ENCODE data around the gene ACE. TPM values are rescaled to one million over a fixed set of nuclear protein-coding genes. Genes with fewer than 3 reads are reported as not detected.

ACE gene
- total and polyA plus RNA-seq, 10 donors, result 0.61 to 17.3 (median 8.2) TPM

DNA sequence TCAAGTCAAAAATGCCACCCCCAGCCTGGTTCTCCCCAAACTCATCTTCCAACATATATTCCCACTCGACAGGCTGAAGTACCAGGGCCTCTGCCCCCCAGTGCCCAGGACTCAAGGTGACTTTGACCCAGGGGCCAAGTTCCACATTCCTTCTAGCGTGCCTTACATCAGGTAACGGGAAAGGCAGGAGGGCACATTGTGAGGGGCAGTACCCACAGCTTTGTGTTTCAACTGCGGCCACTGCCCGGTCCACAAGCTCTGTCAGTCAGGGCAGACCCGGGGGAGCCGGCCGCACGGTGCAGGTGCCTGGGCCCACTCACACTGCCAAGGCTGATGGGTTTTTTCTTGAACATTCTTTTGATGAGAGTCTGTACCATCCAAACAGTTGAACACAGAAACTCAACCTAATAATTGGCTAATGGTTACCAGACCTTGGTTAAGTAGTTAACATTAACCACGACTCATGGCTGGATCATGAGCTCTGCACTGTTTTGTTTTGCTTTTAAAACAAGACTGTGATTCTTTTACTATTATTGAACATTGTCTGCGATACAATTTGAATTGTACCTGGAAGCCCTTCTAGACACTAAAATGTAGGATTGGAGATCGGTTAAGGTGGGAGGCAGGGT, 17.6 kb downstream of the ACE start:
- no peak for DNase-seq
- no peaks in the 10 kb centered on the region for H3K9me3 ChIP-seq
- intact Hi-C loops (cut with DNase I; ENCODE audit: low total_unique reads), result no loop called here

DNA sequence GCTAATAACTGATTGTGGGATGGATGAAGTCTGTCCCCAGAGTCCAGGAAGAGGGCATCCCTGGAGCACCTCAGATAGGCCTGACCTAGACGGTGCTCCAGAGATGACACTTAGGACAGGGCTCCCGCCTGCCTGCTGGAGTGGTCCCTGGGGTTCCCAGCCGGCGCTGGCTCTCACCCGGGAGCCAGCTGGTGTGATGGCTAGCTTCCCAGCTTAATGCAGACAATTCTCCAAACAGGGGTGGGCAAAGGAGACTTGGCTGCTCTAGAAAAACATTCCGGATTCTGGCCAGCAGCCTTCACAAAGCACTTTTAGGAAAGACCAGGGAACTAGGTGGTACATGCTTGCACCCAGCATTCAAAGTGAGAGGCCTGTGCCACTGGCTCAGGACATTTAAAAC, 18.6 kb downstream of the ACE start:
- WGBS, 5 donors, result 74 to 90% (median 87%) methylated on average over 6 of the region's 6 CpGs

More for the DNA sequence above, 17.6 kb downstream of the ACE start:
- Histone ChIP-seq H3K27me3 (replicated peaks in 1 of 7) (peaks cover 0 to 14% (median 0%) of the 10 kb centered on the region in 7 donors), H3K4me3 (no peak overlapping the region), H3K27ac (no peak overlapping the region), H3K36me3 (no peaks in the 10 kb centered on the region), H3K4me1 (no peaks in the 10 kb centered on the region)
- WGBS, 5 donors, result 89 to 92% (median 91%) methylated on average over 8 to 12 of the region's 12 CpGs
- TF ChIP-seq, protein P1, sequence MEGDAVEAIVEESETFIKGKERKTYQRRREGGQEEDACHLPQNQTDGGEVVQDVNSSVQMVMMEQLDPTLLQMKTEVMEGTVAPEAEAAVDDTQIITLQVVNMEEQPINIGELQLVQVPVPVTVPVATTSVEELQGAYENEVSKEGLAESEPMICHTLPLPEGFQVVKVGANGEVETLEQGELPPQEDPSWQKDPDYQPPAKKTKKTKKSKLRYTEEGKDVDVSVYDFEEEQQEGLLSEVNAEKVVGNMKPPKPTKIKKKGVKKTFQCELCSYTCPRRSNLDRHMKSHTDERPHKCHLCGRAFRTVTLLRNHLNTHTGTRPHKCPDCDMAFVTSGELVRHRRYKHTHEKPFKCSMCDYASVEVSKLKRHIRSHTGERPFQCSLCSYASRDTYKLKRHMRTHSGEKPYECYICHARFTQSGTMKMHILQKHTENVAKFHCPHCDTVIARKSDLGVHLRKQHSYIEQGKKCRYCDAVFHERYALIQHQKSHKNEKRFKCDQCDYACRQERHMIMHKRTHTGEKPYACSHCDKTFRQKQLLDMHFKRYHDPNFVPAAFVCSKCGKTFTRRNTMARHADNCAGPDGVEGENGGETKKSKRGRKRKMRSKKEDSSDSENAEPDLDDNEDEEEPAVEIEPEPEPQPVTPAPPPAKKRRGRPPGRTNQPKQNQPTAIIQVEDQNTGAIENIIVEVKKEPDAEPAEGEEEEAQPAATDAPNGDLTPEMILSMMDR (IDR thresholded peaks at IDR 0.05 in 8 of 11, conservative IDR thresholded peaks at IDR 0.05 in 3 of 11), result no peak
- TF ChIP-seq POLR2A (IDR thresholded peaks at IDR 0.05) (no peak), POLR2AphosphoS5 (IDR thresholded peaks at IDR 0.05) (no peak)

DNA sequence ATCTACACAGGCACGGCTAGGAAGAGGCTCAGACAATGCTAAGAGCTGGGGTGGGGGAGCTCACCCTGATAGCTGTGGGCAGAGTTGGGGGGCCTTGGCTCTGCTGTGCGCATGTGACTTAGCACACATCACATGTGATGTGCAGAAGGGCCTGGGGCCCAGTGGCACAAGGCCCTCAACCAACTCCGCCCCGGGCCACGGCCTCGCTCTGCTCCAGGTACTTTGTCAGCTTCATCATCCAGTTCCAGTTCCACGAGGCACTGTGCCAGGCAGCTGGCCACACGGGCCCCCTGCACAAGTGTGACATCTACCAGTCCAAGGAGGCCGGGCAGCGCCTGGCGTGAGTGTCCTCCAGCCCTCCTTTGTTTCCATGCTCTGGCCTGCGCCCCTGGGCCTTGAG, 19.3 kb downstream of the ACE start:
- H3K9me3 ChIP-seq, result no peaks in the 10 kb centered on the region
- no peaks in the 10 kb centered on the region for H3K36me3 ChIP-seq
- WGBS, 5 donors, result 87 to 91% (median 89%) methylated on average over 10 to 12 of the region's 12 CpGs
- no peak for DNase-seq
- no peak overlapping the region for H3K27ac ChIP-seq
- TF ChIP-seq, protein P1 (IDR thresholded peaks at IDR 0.05 in 8 of 11, conservative IDR thresholded peaks at IDR 0.05 in 3 of 11), result no peak
- TF ChIP-seq POLR2AphosphoS5 (IDR thresholded peaks at IDR 0.05) (no peak), POLR2A (IDR thresholded peaks at IDR 0.05) (no peak)
- intact Hi-C loops (cut with DNase I; ENCODE audit: low total_unique reads), result no loop called here
- H3K4me3 ChIP-seq, result no peak overlapping the region
- peaks cover 0 to 22% (median 0%) of the 10 kb centered on the region in 7 donors for H3K27me3 ChIP-seq (replicated peaks in 1 of 7)
- no peaks in the 10 kb centered on the region for H3K4me1 ChIP-seq

More for the DNA sequence above, 18.6 kb downstream of the ACE start:
- intact Hi-C loops (cut with DNase I; ENCODE audit: low total_unique reads), result no loop called here
- H3K4me3 ChIP-seq, result no peak overlapping the region
- TF ChIP-seq POLR2A (IDR thresholded peaks at IDR 0.05), result no peak
- TF ChIP-seq, protein P1 (IDR thresholded peaks at IDR 0.05 in 8 of 11, conservative IDR thresholded peaks at IDR 0.05 in 3 of 11), result no peak
- no peak for TF ChIP-seq POLR2AphosphoS5 (IDR thresholded peaks at IDR 0.05)
- H3K9me3 ChIP-seq, result no peaks in the 10 kb centered on the region
- no peak for DNase-seq
- H3K4me1 ChIP-seq, result no peaks in the 10 kb centered on the region
- no peaks in the 10 kb centered on the region for H3K36me3 ChIP-seq
- H3K27ac ChIP-seq, result no peak overlapping the region
- peaks cover 0 to 25% (median 0%) of the 10 kb centered on the region in 7 donors for H3K27me3 ChIP-seq (replicated peaks in 1 of 7)

DNA sequence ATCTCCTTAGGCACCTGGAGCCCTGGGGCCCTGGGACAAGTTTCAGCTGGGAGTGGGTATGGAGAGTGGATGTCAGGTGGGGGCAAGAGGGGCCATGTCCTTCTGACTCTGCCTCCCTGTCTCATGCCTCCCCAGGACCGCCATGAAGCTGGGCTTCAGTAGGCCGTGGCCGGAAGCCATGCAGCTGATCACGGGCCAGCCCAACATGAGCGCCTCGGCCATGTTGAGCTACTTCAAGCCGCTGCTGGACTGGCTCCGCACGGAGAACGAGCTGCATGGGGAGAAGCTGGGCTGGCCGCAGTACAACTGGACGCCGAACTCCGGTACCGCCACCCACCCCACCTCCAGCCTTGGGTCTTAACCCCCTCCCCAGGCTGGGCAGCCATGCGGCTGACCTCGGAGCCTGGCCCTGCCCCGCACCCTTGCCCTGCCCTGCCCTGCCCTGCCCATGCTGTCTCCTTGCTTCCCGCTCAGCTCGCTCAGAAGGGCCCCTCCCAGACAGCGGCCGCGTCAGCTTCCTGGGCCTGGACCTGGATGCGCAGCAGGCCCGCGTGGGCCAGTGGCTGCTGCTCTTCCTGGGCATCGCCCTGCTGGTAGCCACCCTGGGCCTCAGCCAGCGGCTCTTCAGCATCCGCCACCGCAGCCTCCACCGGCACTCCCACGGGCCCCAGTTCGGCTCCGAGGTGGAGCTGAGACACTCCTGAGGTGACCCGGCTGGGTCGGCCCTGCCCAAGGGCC, 20.0 kb downstream of the ACE start:
- Histone ChIP-seq H3K4me1 (no peaks in the 10 kb centered on the region), H3K27ac (no peak overlapping the region), H3K36me3 (no peaks in the 10 kb centered on the region), H3K27me3 (replicated peaks in 1 of 7) (peaks cover 0 to 23% (median 0%) of the 10 kb centered on the region in 7 donors), H3K4me3 (no peak overlapping the region), H3K9me3 (no peaks in the 10 kb centered on the region)
- 84 to 92% (median 90%) methylated on average over 16 to 36 of the region's 36 CpGs for WGBS, 5 donors
- intact Hi-C loops (cut with DNase I; ENCODE audit: low total_unique reads), result no loop called here
- DNase-seq, result no peak
- TF ChIP-seq POLR2AphosphoS5 (IDR thresholded peaks at IDR 0.05), result no peak
- TF ChIP-seq, protein P1 (IDR thresholded peaks at IDR 0.05 in 8 of 11, conservative IDR thresholded peaks at IDR 0.05 in 3 of 11), result no peak
- no peak for TF ChIP-seq POLR2A (IDR thresholded peaks at IDR 0.05)

Measured in spleen (tissue), 11 donors.